Astrocyte (in vitro differentiated cells and primary cell): ENCODE results near the gene A1BG.

ENCODE experiments used
- CTCF ChIP-seq: IDR thresholded peaks from 2 replicates; pipeline ENCODE4 v1.5.1; 2011; ENCODE audit warnings: low read depth, mild to moderate bottlenecking, inconsistent platforms, low read length, moderate library complexity; ENCODE audit not compliant: insufficient read depth
- EZH2 ChIP-seq: IDR thresholded peaks from 2 replicates; pipeline ENCODE4 v1.6.1; 2012; ENCODE audit warnings: mild to moderate bottlenecking, low read length, inconsistent platforms; ENCODE audit not compliant: insufficient read depth

DNA sequence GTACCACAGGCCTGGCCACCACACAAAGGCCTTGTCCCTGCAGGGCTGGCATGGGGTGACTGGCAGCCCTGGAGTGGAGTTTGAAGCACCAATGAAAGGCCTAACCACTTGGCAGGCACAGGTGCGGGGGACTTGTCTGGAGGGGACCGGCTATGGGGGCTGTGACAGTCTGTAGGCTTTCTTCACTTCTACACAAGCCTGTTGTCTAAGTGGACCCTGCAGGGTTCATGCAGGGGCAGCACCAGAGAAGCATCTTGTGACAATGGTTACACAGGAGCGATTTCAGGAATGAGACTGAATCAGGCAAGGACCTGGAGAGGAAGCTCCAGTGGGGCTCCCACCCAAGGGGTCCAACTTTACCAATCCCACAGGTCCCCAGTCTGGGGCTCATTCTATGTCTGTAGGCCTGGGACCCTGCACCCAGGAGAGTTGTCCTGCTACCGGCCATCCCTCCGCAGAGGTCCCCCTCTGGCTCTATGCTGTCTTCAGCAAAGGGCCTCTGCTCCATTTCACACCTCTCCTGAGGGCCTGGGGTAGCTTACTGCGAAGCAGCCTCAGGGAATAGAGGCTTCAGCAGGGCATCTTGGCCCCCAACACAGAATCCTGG, 29.8 kb upstream of the A1BG start:
- TF ChIP-seq EZH2 = no peak
- TF ChIP-seq CTCF = no peak
